ENCODE data around the gene PODXL.

GRCh38 chr7:131540491-131541162, 15.8 kb downstream of the PODXL start:
- peak; percentile 11 for TF ChIP-seq CTCF (IDR thresholded peaks at IDR 0.05; ENCODE audit: poor library complexity)
- TF ChIP-seq EZH2phosphoT487 (IDR thresholded peaks at IDR 0.05; ENCODE audit: low read depth, severe bottlenecking, unreplicated experiment), result no peak
